CD14-positive monocyte (primary cell): ENCODE results near the gene LSMEM2. TPM values are rescaled to one million over a fixed set of nuclear protein-coding genes. Genes with fewer than 3 reads are reported as not detected.
A peak's percentile ranks its signal among the peaks of the same experiment; 100 is the strongest.

ENCODE experiments used
- DNase-seq, 3 donors: peaks; one replicate each; pipeline ENCODE4 v3.0.0-alpha.2; 2011 to 2022
- H2AFZ ChIP-seq: 2 replicates; pipeline ENCODE4 v1.6.0; 2012; ENCODE audit warnings: mild to moderate bottlenecking, low read depth, low read length, inconsistent platforms; ENCODE audit not compliant: insufficient read depth, poor library complexity, severe bottlenecking
- H3K27ac ChIP-seq, 2 donors: 1 replicate in 1 of 2; 2 replicates in 1 of 2; pipeline ENCODE4 v1.5.1; 2012 to 2013; ENCODE audit warnings: low read length in 2 of 2, control low read depth in 1 of 2, inconsistent platforms in 1 of 2, low read depth in 1 of 2, mild to moderate bottlenecking in 1 of 2
- H3K27me3 ChIP-seq, 2 donors: one replicate each; pipeline versions ENCODE4 v1.6.0 to v1.6.1; 2011 to 2013; ENCODE audit warnings: low read length in 2 of 2; ENCODE audit not compliant: control insufficient read depth in 2 of 2, insufficient read depth in 2 of 2
- H3K36me3 ChIP-seq, 2 donors: replicated peaks in 1 of 2; 1 replicate in 1 of 2; 2 replicates in 1 of 2; pipeline versions ENCODE4 v1.5.1 to v1.6.1; 2012 to 2013; ENCODE audit warnings: low read length in 2 of 2, control low read depth in 1 of 2, inconsistent platforms in 1 of 2, mild to moderate bottlenecking in 1 of 2; ENCODE audit not compliant: insufficient read depth in 2 of 2, control insufficient read depth in 1 of 2
- H3K4me1 ChIP-seq, 2 donors: 1 replicate in 1 of 2; 2 replicates in 1 of 2; pipeline versions ENCODE4 v1.5.1 to v1.6.1; 2012 to 2013; ENCODE audit warnings: low read length in 2 of 2, control low read depth in 1 of 2, inconsistent platforms in 1 of 2, mild to moderate bottlenecking in 1 of 2, moderate library complexity in 1 of 2; ENCODE audit not compliant: insufficient read depth in 2 of 2, control insufficient read depth in 1 of 2
- H3K4me2 ChIP-seq: replicated peaks from 2 replicates; pipeline ENCODE3; 2012; ENCODE audit warnings: low read length, moderate library complexity, mild to moderate bottlenecking; ENCODE audit not compliant: poor library complexity, severe bottlenecking; ENCODE audit errors: extremely low read depth
- H3K4me3 ChIP-seq, 3 experiments: fragments of 200-600 bp in 1 of 3; sonication (generic) in 1 of 3; replicated peaks in 1 of 3; 1 replicate in 2 of 3; 2 replicates in 1 of 3; pipeline ENCODE4 v1.5.1; 2011 to 2013; ENCODE audit warnings: low read length in 3 of 3, mild to moderate bottlenecking in 3 of 3, control low read depth in 2 of 3, low read depth in 2 of 3, inconsistent platforms in 1 of 3, moderate library complexity in 1 of 3
- H3K79me2 ChIP-seq: 2 replicates; pipeline ENCODE4 v1.6.0; 2012; ENCODE audit warnings: mild to moderate bottlenecking, control low read depth, inconsistent platforms, low read length, moderate library complexity; ENCODE audit not compliant: insufficient read depth
- H3K9ac ChIP-seq: 2 replicates; pipeline ENCODE4 v1.6.0; 2017; ENCODE audit warnings: low read length, mild to moderate bottlenecking; ENCODE audit not compliant: insufficient read depth, poor library complexity, severe bottlenecking
- H3K9me3 ChIP-seq, 2 donors: replicated peaks in 1 of 2; 1 replicate in 1 of 2; 2 replicates in 1 of 2; pipeline versions ENCODE4 v1.5.1 to v1.6.1; 2012 to 2013; ENCODE audit warnings: low read length in 2 of 2, control low read depth in 1 of 2; ENCODE audit not compliant: control insufficient read depth in 1 of 2, insufficient read depth in 1 of 2
- H4K20me1 ChIP-seq: 2 replicates; pipeline ENCODE4 v1.6.0; 2012; ENCODE audit warnings: mild to moderate bottlenecking, low read length, control low read depth, moderate library complexity; ENCODE audit not compliant: insufficient read depth
- H3K27ac Mint-ChIP-seq, 7 donors: one replicate each; pipeline ENCODE4 v1.8.0; 2020; ENCODE audit warnings: mild to moderate bottlenecking in 7 of 7, mixed read lengths in 7 of 7, moderate library complexity in 6 of 7, inconsistent platforms in 2 of 7
- H3K27me3 Mint-ChIP-seq, 3 donors: one replicate each; pipeline ENCODE4 v1.8.0; 2021 to 2022; ENCODE audit warnings: low read depth in 3 of 3, mild to moderate bottlenecking in 3 of 3, mixed read lengths in 3 of 3, moderate library complexity in 3 of 3, inconsistent platforms in 1 of 3
- H3K36me3 Mint-ChIP-seq, 2 donors: one replicate each; pipeline ENCODE4 v1.8.0; 2020; ENCODE audit warnings: mixed read lengths in 2 of 2, inconsistent platforms in 1 of 2, mild to moderate bottlenecking in 1 of 2
- H3K4me1 Mint-ChIP-seq: one replicate; pipeline ENCODE4 v1.8.0; 2020; ENCODE audit warnings: mild to moderate bottlenecking, mixed read lengths
- H3K4me3 Mint-ChIP-seq, 2 donors: one replicate each; pipeline ENCODE4 v1.8.0; 2020; ENCODE audit warnings: mild to moderate bottlenecking in 2 of 2, mixed read lengths in 2 of 2, moderate library complexity in 1 of 2
- H3K9me3 Mint-ChIP-seq, 7 donors: one replicate each; pipeline ENCODE4 v1.8.0; 2020 to 2022; ENCODE audit warnings: mixed read lengths in 7 of 7, mild to moderate bottlenecking in 6 of 7, moderate library complexity in 6 of 7, inconsistent platforms in 2 of 7
- CTCF ChIP-seq: fragments of 200-600 bp; IDR thresholded peaks from one replicate; pipeline ENCODE4 v1.8.0; 2022; ENCODE audit warnings: antibody characterized with exemption, mild to moderate bottlenecking
- WGBS: methylation state at CpG from one replicate; pipeline ENCODE4 v1.1.5; 2013; ENCODE audit warnings: missing lambda C conversion rate; ENCODE audit not compliant: insufficient coverage; 5-methylcytosine and 5-hydroxymethylcytosine counted together
- intact Hi-C, 2 donors: fragments of 100-400 bp; cut with micrococcal nuclease; formaldehyde crosslinking; loops; one replicate each; pipeline versions ENCODE4 v1.15.0 to v1.15.1; 2023
- polyA plus RNA-seq, 3 donors: library from polyadenylated mRNA; depleted of rRNA in 1 of 3; unstranded in 2 of 3; stranded (reverse) in 1 of 3; fragments of 300-500 nt in 2 of 3; fragments of >200 nt in 1 of 3; fragmentation: Illumina TruSeq in 2 of 3; gene quantifications; 1 replicate in 2 of 3; 2 replicates in 1 of 3; pipeline ENCODE4 v1.2.3, GENCODE V29; 2012 to 2021

The LSMEM2 gene
- polyA plus RNA-seq, 3 donors = not detected

GRCh38 chr3:50288387-50289007 is 9.6 kb downstream of the LSMEM2 start:
- no peak overlapping the region for H3K27ac ChIP-seq
- peaks cover 16 to 22% of the 10 kb centered on the region in 2 donors for H3K4me1 ChIP-seq
- 99% methylated on average over 21 of the region's 23 CpGs for WGBS
- no peaks in the 10 kb centered on the region for H4K20me1 ChIP-seq
- Mint-ChIP-seq H3K36me3 (peaks cover 23 to 34% of the 10 kb centered on the region in 2 donors), H3K4me1 (peaks cover 14% of the 10 kb centered on the region), H3K27ac (peak overlapping the region in 1 of 7 donors; percentile 69), H3K27me3 (peaks cover 0 to 2% (median 1%) of the 10 kb centered on the region in 3 donors), H3K9me3 (no peaks in the 10 kb centered on the region), H3K4me3 (no peak overlapping the region)
- H3K79me2 ChIP-seq = peaks cover 18% of the 10 kb centered on the region
- intact Hi-C loops = no loop called here
- no peak for TF ChIP-seq CTCF
- peaks cover 34 to 41% of the 10 kb centered on the region in 2 donors for H3K36me3 ChIP-seq
- DNase-seq = peak in 1 of 3 donors; percentile 4
- H3K4me3 ChIP-seq = no peak overlapping the region
- H3K4me2 ChIP-seq = no peak overlapping the region
- no peaks in the 10 kb centered on the region for H3K9me3 ChIP-seq
- H2AFZ ChIP-seq = no peak overlapping the region
- no peak overlapping the region for H3K9ac ChIP-seq
- no peaks in the 10 kb centered on the region for H3K27me3 ChIP-seq

GRCh38 chr3:50289130-50289529 is 10.2 kb downstream of the LSMEM2 start:
- peak overlapping the region in 1 of 7 donors; percentile 55 for H3K27ac Mint-ChIP-seq
- H3K9me3 ChIP-seq = no peaks in the 10 kb centered on the region
- peaks cover 14% of the 10 kb centered on the region for H3K4me1 Mint-ChIP-seq
- no peak overlapping the region for H3K4me2 ChIP-seq
- no peak overlapping the region for H2AFZ ChIP-seq
- H3K36me3 Mint-ChIP-seq = peaks cover 23 to 34% of the 10 kb centered on the region in 2 donors
- peaks cover 18% of the 10 kb centered on the region for H3K79me2 ChIP-seq
- no peak overlapping the region for H3K9ac ChIP-seq
- H3K27ac ChIP-seq = no peak overlapping the region
- H3K4me3 Mint-ChIP-seq = no peak overlapping the region
- H3K9me3 Mint-ChIP-seq = no peaks in the 10 kb centered on the region
- peaks cover 16 to 22% of the 10 kb centered on the region in 2 donors for H3K4me1 ChIP-seq
- peaks cover 34 to 41% of the 10 kb centered on the region in 2 donors for H3K36me3 ChIP-seq
- H3K4me3 ChIP-seq = no peak overlapping the region
- H3K27me3 Mint-ChIP-seq = peaks cover 0 to 2% (median 1%) of the 10 kb centered on the region in 3 donors
- intact Hi-C loops = no loop called here
- no peaks in the 10 kb centered on the region for H4K20me1 ChIP-seq
- no peaks in the 10 kb centered on the region for H3K27me3 ChIP-seq
- TF ChIP-seq CTCF = no peak
- WGBS = no CpG with 5 or more reads among the region's 6 CpGs
- DNase-seq = peak in 1 of 3 donors; percentile 4
